ENCODE results near the gene CTXN1.
"Not testable (repeated sequence)": the region's sequence is repeated elsewhere in the genome, so short reads cannot be mapped to it uniquely, and the experiment has no call there.

CTXN1 gene

DNA sequence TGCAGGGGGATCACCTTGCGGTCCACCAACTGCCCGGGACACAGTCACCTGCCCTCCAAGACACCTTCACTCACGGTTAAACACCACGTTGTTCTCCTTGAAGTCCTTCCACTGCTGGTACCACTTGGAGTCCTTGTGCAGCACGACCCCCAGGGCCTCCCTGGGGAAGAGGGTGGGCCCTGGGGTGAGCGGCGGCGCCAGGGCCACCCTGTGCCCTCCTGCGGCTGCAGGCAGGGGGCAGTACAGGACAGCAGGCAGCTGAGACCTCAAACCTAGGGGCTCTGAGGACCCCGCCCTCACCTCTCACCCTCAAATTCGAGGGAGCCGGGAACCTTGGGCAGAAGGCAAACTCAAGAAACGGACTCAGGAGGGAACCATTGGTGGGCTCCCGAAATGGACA is 7.5 kb upstream of the CTXN1 start:
- no peak for DNase-seq (ENCODE audit: insufficient read length, low spot score)
- TF ChIP-seq POLR2AphosphoS5 (IDR thresholded peaks at IDR 0.05; ENCODE audit: low read depth, low read length) (no peak), POLR2A (IDR thresholded peaks at IDR 0.05; ENCODE audit: low read depth, low read length) (no peak), SPI1 (IDR thresholded peaks at IDR 0.05; ENCODE audit: low read depth, low read length) (no peak), PAX5 (IDR thresholded peaks at IDR 0.05; ENCODE audit: insufficient read depth, low read length, severe bottlenecking) (no peak), POU2F2 (IDR thresholded peaks at IDR 0.05; ENCODE audit: low read depth, low read length) (no peak), TAF1 (IDR thresholded peaks at IDR 0.05; ENCODE audit: low read depth, low read length) (no peak)
- FAIRE-seq = no peak

DNA sequence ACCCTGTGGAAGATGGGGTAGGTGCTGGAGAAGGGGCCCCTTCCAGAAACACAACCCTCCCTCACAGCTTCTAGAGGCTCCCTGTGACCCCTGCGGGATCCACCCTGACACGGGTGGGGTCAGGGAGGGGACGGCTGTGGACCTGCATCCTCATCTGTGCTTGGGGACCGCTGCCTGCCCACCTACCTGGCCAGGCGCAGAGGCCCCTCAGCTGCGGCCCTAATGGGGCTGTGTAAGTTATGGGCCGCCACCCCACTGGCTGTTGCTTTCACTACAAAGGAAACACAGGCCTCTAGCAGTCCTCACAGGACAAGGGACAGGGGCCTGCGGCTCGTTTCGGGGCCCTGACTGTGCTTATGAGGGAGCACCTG is 7.0 kb upstream of the CTXN1 start:
- DNase-seq (ENCODE audit: insufficient read length, low spot score) = no peak
- FAIRE-seq = no peak
- TF ChIP-seq SPI1 (IDR thresholded peaks at IDR 0.05; ENCODE audit: low read depth, low read length) = no peak
- no peak for TF ChIP-seq PAX5 (IDR thresholded peaks at IDR 0.05; ENCODE audit: insufficient read depth, low read length, severe bottlenecking)
- no peak for TF ChIP-seq TAF1 (IDR thresholded peaks at IDR 0.05; ENCODE audit: low read depth, low read length)
- TF ChIP-seq POU2F2 (IDR thresholded peaks at IDR 0.05; ENCODE audit: low read depth, low read length) = no peak
- TF ChIP-seq POLR2A (IDR thresholded peaks at IDR 0.05; ENCODE audit: low read depth, low read length) = no peak
- TF ChIP-seq POLR2AphosphoS5 (IDR thresholded peaks at IDR 0.05; ENCODE audit: low read depth, low read length) = no peak

DNA sequence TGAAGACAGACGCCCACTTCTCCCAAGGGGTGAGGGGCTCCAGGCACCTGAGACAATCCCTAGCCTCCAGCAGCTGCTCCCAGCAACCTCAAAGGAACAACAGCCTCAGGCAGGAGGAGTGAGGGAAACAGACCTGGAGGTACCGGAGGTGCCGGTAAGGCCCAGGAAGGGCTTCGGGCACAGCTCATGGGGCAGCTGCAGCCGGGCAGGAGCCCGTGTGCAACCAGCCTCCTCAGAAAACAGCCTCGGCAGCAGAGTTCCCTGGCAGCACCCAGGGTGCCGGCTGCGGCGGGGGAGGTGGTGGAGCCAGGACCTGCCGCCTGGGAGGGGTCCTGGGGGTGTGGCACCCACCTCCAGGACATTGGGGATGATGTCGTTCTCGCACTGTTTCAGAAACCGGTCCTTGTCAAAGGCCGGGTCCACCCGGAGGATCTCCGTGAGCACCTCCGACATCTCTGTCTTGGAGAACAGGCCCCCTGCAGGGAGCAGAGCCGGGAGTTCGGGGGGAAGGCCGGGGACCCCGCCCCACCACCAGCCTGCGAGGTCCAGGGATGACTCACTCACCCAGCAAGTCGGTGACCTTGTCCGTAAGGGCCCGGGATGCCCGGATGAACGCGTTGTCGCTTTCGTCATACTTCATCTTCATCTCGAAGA is 6.5 kb upstream of the CTXN1 start:
- DNase-seq (ENCODE audit: insufficient read length, low spot score) = no peak
- FAIRE-seq = no peak
- TF ChIP-seq POLR2A (IDR thresholded peaks at IDR 0.05; ENCODE audit: low read depth, low read length) = no peak
- no peak for TF ChIP-seq POU2F2 (IDR thresholded peaks at IDR 0.05; ENCODE audit: low read depth, low read length)
- TF ChIP-seq TAF1 (IDR thresholded peaks at IDR 0.05; ENCODE audit: low read depth, low read length) = no peak
- TF ChIP-seq SPI1 (IDR thresholded peaks at IDR 0.05; ENCODE audit: low read depth, low read length) = no peak
- TF ChIP-seq POLR2AphosphoS5 (IDR thresholded peaks at IDR 0.05; ENCODE audit: low read depth, low read length) = no peak
- TF ChIP-seq PAX5 (IDR thresholded peaks at IDR 0.05; ENCODE audit: insufficient read depth, low read length, severe bottlenecking) = no peak

DNA sequence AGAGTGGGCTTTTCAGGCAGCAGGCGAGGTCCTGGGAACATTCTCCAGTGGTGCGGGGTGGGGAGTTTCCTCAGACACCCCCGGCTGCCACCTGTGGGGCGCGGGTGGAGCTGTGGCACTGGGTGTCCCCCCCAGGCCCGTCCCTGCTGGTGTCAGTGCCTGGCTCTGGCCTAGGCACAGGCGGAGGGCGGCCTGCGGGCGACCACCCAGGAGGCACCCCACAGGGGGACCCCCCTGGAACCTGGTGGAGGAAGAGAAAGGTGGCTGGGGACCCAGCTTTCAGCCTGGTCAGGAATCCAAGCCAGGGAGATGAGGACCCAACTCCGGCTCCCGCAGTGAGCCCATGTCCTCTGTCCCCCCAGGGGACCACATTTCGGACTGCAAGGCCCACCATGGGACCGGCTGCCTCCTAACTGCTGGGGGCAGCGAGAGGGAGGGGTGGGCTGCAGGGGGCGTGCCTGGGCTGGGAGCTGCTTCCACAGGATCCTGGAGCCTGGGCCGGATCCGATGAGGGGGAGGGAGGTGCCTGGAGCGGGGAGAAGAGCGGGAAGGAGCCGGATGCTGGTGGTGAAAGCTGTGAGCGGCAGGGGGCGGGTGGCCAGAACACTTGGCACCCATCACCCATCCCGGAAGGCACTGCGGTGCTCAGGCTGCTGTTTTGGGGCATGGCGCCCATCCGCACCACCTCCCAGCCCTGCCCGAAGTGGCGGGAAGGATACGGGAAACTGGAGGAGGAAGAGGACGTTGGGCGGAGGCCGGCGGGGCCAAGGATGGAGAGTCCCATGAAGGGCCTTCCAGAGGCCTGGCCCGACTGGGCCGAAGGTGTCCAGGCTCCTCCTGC is 5.5 kb upstream of the CTXN1 start:
- no peak for FAIRE-seq
- DNase-seq (ENCODE audit: insufficient read length, low spot score) = no peak
- no peak for TF ChIP-seq POU2F2 (IDR thresholded peaks at IDR 0.05; ENCODE audit: low read depth, low read length)
- TF ChIP-seq POLR2AphosphoS5 (IDR thresholded peaks at IDR 0.05; ENCODE audit: low read depth, low read length) = no peak
- no peak for TF ChIP-seq TAF1 (IDR thresholded peaks at IDR 0.05; ENCODE audit: low read depth, low read length)
- no peak for TF ChIP-seq POLR2A (IDR thresholded peaks at IDR 0.05; ENCODE audit: low read depth, low read length)
- no peak for TF ChIP-seq SPI1 (IDR thresholded peaks at IDR 0.05; ENCODE audit: low read depth, low read length)
- TF ChIP-seq PAX5 (IDR thresholded peaks at IDR 0.05; ENCODE audit: insufficient read depth, low read length, severe bottlenecking) = no peak

GRCh38 chr19:7930765-7931164 is 4.8 kb upstream of the CTXN1 start:
- DNase-seq (ENCODE audit: insufficient read length, low spot score) (no peak), FAIRE-seq (no peak)
- no peak for TF ChIP-seq POU2F2 (IDR thresholded peaks at IDR 0.05; ENCODE audit: low read depth, low read length)
- TF ChIP-seq SPI1 (IDR thresholded peaks at IDR 0.05; ENCODE audit: low read depth, low read length) = no peak
- TF ChIP-seq PAX5 (IDR thresholded peaks at IDR 0.05; ENCODE audit: insufficient read depth, low read length, severe bottlenecking) = no peak

DNA sequence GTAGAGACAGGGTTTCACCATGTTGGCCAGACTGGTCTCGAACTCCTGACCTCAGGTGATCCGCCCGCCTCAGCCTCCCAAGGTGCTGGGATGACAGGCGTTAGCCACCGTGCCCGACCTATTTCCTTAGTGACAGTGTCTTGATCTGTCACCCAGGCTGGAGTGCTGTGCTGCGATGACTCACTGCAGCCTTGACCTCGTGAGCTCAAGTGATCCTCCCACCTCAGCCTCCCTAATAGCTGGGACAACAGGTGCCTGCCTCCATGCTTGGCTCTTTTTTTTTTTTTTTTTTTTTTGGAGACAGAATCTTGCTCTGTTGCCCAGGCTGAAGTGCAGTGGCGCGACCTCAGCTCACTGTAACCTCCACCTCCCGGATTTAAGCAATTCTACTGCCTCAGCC is 4.1 kb upstream of the CTXN1 start:
- FAIRE-seq; DNase-seq (ENCODE audit: insufficient read length, low spot score): not testable (repeated sequence)

- TF ChIP-seq POU2F2 (IDR thresholded peaks at IDR 0.05; ENCODE audit: low read depth, low read length) = no peak
- no peak for TF ChIP-seq TAF1 (IDR thresholded peaks at IDR 0.05; ENCODE audit: low read depth, low read length)
- no peak for TF ChIP-seq POLR2AphosphoS5 (IDR thresholded peaks at IDR 0.05; ENCODE audit: low read depth, low read length)
- no peak for TF ChIP-seq SPI1 (IDR thresholded peaks at IDR 0.05; ENCODE audit: low read depth, low read length)
- no peak for TF ChIP-seq PAX5 (IDR thresholded peaks at IDR 0.05; ENCODE audit: insufficient read depth, low read length, severe bottlenecking)
- TF ChIP-seq POLR2A (IDR thresholded peaks at IDR 0.05; ENCODE audit: low read depth, low read length) = no peak
- peak; percentile 78 for DNase-seq (ENCODE audit: insufficient read length, low spot score)
- FAIRE-seq = peak; percentile 31
Observed at GRCh38 chr19:7928741-7929701, 3.1 kb upstream of the CTXN1 start.

DNA sequence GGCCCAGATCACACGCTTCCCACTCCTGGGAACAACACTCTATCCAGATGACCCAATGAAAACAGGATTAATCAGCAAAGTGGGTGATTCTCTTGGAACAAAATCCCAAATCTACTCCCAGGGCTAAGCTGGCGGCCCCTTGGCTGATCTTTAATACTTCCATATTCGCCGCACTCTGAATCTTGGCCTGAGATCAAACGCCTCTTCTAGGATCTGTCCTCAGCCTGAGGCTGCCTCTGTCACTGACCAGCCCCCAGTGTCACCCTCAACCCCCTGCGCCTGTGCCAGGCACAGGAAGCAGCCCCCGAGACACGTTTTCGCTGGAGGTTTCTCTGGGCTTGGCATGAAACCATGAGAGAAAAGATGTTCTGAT is 2.4 kb upstream of the CTXN1 start:
- no peak for DNase-seq (ENCODE audit: insufficient read length, low spot score)
- FAIRE-seq = no peak
- TF ChIP-seq POU2F2 (IDR thresholded peaks at IDR 0.05; ENCODE audit: low read depth, low read length) = no peak
- no peak for TF ChIP-seq POLR2AphosphoS5 (IDR thresholded peaks at IDR 0.05; ENCODE audit: low read depth, low read length)
- no peak for TF ChIP-seq TAF1 (IDR thresholded peaks at IDR 0.05; ENCODE audit: low read depth, low read length)
- no peak for TF ChIP-seq SPI1 (IDR thresholded peaks at IDR 0.05; ENCODE audit: low read depth, low read length)
- no peak for TF ChIP-seq POLR2A (IDR thresholded peaks at IDR 0.05; ENCODE audit: low read depth, low read length)
- no peak for TF ChIP-seq PAX5 (IDR thresholded peaks at IDR 0.05; ENCODE audit: insufficient read depth, low read length, severe bottlenecking)

- TF ChIP-seq TAF1 (IDR thresholded peaks at IDR 0.05; ENCODE audit: low read depth, low read length) (no peak), POLR2A (IDR thresholded peaks at IDR 0.05; ENCODE audit: low read depth, low read length) (0 out of 2 replicates have a peak, but pooled peaks have one; percentile 2), POLR2AphosphoS5 (IDR thresholded peaks at IDR 0.05; ENCODE audit: low read depth, low read length) (no peak; the same call in 1 of the 2 replicates)
- no peak for DNase-seq (ENCODE audit: insufficient read length, low spot score)
- no peak for FAIRE-seq
Observed at GRCh38 chr19:7927605-7928333, 1.8 kb upstream of the CTXN1 start.

Measured in GM12891 (cell line).